ENCODE measurements around the gene PIK3R1. TPM values are rescaled to one million over a fixed set of nuclear protein-coding genes. Genes with fewer than 3 reads are reported as not detected.
"Not testable (repeated sequence)": the region's sequence is repeated elsewhere in the genome, so short reads cannot be mapped to it uniquely, and the experiment has no call there.

Gene PIK3R1
- total and polyA plus RNA-seq, 4 donors = 6.8 to 222 (median 74.9) TPM

- Histone ChIP-seq H3K27me3 (ENCODE audit: control insufficient read depth in 3 of 3, insufficient read depth in 3 of 3, low read length in 2 of 3) (no peaks in the 10 kb centered on the region), H3K9ac (ENCODE audit: insufficient read depth in 1 of 2, low read length in 2 of 2) (no peak overlapping the region), H3K4me3 (no peak overlapping the region), H3K9me3 (ENCODE audit: control insufficient read depth in 4 of 4, insufficient read depth in 3 of 4, low read length in 3 of 4) (no peaks in the 10 kb centered on the region), H3K36me3 (ENCODE audit: control insufficient read depth in 4 of 4, insufficient read depth in 4 of 4, low read length in 4 of 4) (peaks cover 6 to 19% (median 14%) of the 10 kb centered on the region in 4 donors), H3K4me1 (ENCODE audit: control insufficient read depth in 5 of 5, insufficient read depth in 5 of 5, low read length in 5 of 5) (peaks cover 3 to 37% (median 18%) of the 10 kb centered on the region in 5 donors), H3K27ac (ENCODE audit: low read depth in 1 of 2, low read length in 1 of 2) (no peak overlapping the region)
- ATAC-seq (ENCODE audit: insufficient read depth, low FRiP score) (no peak), DNase-seq (no peak)
- WGBS, 2 donors = 58 to 64% methylated on average over 4 of the region's 4 CpGs
- TF ChIP-seq CTCF (IDR thresholded peaks at IDR 0.05; ENCODE audit: control extremely low read depth, extremely low read depth) = no peak
Measured at GRCh38 chr5:68232277-68232676, 16.7 kb downstream of the PIK3R1 start.

- H3K36me3 ChIP-seq (ENCODE audit: control insufficient read depth in 4 of 4, insufficient read depth in 4 of 4, low read length in 4 of 4) = peaks cover 6 to 19% (median 10%) of the 10 kb centered on the region in 4 donors
- peaks cover 3 to 39% (median 18%) of the 10 kb centered on the region in 5 donors for H3K4me1 ChIP-seq (ENCODE audit: control insufficient read depth in 5 of 5, insufficient read depth in 5 of 5, low read length in 5 of 5)
- DNase-seq (no peak), ATAC-seq (ENCODE audit: insufficient read depth, low FRiP score) (no peak)
- no peak overlapping the region for H3K27ac ChIP-seq (ENCODE audit: low read depth in 1 of 2, low read length in 1 of 2)
- H3K4me3 ChIP-seq = no peak overlapping the region
- 29 to 40% methylated on average over 1 of the region's 1 CpG for WGBS, 2 donors
- no peak overlapping the region for H3K9ac ChIP-seq (ENCODE audit: insufficient read depth in 1 of 2, low read length in 2 of 2)
- no peaks in the 10 kb centered on the region for H3K9me3 ChIP-seq (ENCODE audit: control insufficient read depth in 4 of 4, insufficient read depth in 3 of 4, low read length in 3 of 4)
- H3K27me3 ChIP-seq (ENCODE audit: control insufficient read depth in 3 of 3, insufficient read depth in 3 of 3, low read length in 2 of 3) = no peaks in the 10 kb centered on the region
- TF ChIP-seq CTCF (IDR thresholded peaks at IDR 0.05; ENCODE audit: control extremely low read depth, extremely low read depth) = no peak
Measured at GRCh38 chr5:68233075-68233474, 17.5 kb downstream of the PIK3R1 start.

- H3K27ac ChIP-seq (ENCODE audit: low read depth in 1 of 2, low read length in 1 of 2); H3K27me3 ChIP-seq (ENCODE audit: control insufficient read depth in 3 of 3, insufficient read depth in 3 of 3, low read length in 2 of 3); H3K9ac ChIP-seq (ENCODE audit: insufficient read depth in 1 of 2, low read length in 2 of 2); H3K9me3 ChIP-seq (ENCODE audit: control insufficient read depth in 4 of 4, insufficient read depth in 3 of 4, low read length in 3 of 4); DNase-seq; ATAC-seq (ENCODE audit: insufficient read depth, low FRiP score); H3K4me3 ChIP-seq: not testable (repeated sequence)
- peaks cover 5 to 39% (median 17%) of the 10 kb centered on the region in 5 donors for H3K4me1 ChIP-seq (ENCODE audit: control insufficient read depth in 5 of 5, insufficient read depth in 5 of 5, low read length in 5 of 5)
- WGBS, 2 donors = 91 to 95% methylated on average over 2 of the region's 2 CpGs
- peaks cover 4 to 16% (median 6%) of the 10 kb centered on the region in 4 donors for H3K36me3 ChIP-seq (ENCODE audit: control insufficient read depth in 4 of 4, insufficient read depth in 4 of 4, low read length in 4 of 4)
Measured at GRCh38 chr5:68235229-68235628, 19.7 kb downstream of the PIK3R1 start.

GRCh38 chr5:68237715-68238114, 22.2 kb downstream of the PIK3R1 start:
- H3K9ac ChIP-seq (ENCODE audit: insufficient read depth in 1 of 2, low read length in 2 of 2) = no peak overlapping the region
- no peak for DNase-seq
- peak overlapping the region; percentile 31 to 53 for H3K27ac ChIP-seq (ENCODE audit: low read depth in 1 of 2, low read length in 1 of 2)
- no peaks in the 10 kb centered on the region for H3K27me3 ChIP-seq (ENCODE audit: control insufficient read depth in 3 of 3, insufficient read depth in 3 of 3, low read length in 2 of 3)
- TF ChIP-seq CTCF (IDR thresholded peaks at IDR 0.05; ENCODE audit: control extremely low read depth, extremely low read depth) = no peak
- no peak for ATAC-seq (ENCODE audit: insufficient read depth, low FRiP score)
- H3K4me1 ChIP-seq (ENCODE audit: control insufficient read depth in 5 of 5, insufficient read depth in 5 of 5, low read length in 5 of 5) = peaks cover 5 to 39% (median 9%) of the 10 kb centered on the region in 5 donors
- no peak overlapping the region for H3K4me3 ChIP-seq
- 65 to 66% methylated on average over 2 of the region's 2 CpGs for WGBS, 2 donors
- peaks cover 0 to 5% (median under 1%) of the 10 kb centered on the region in 4 donors for H3K36me3 ChIP-seq (ENCODE audit: control insufficient read depth in 4 of 4, insufficient read depth in 4 of 4, low read length in 4 of 4)
- H3K9me3 ChIP-seq (ENCODE audit: control insufficient read depth in 4 of 4, insufficient read depth in 3 of 4, low read length in 3 of 4) = no peaks in the 10 kb centered on the region

All from lung (tissue), 12 donors.